Activated T-helper 1 cell treated with Interleukin-2 at 50 U/mL for 16 hours (primary cell): Measurements from ENCODE around the gene PROZ.
"Not testable (repeated sequence)": the region's sequence is repeated elsewhere in the genome, so short reads cannot be mapped to it uniquely, and the experiment has no call there.

ENCODE experiments used
- DNase-seq: peaks from one replicate; pipeline ENCODE4 v3.0.0-alpha.2; 2020; ENCODE audit warnings: low read depth

PROZ gene

DNA sequence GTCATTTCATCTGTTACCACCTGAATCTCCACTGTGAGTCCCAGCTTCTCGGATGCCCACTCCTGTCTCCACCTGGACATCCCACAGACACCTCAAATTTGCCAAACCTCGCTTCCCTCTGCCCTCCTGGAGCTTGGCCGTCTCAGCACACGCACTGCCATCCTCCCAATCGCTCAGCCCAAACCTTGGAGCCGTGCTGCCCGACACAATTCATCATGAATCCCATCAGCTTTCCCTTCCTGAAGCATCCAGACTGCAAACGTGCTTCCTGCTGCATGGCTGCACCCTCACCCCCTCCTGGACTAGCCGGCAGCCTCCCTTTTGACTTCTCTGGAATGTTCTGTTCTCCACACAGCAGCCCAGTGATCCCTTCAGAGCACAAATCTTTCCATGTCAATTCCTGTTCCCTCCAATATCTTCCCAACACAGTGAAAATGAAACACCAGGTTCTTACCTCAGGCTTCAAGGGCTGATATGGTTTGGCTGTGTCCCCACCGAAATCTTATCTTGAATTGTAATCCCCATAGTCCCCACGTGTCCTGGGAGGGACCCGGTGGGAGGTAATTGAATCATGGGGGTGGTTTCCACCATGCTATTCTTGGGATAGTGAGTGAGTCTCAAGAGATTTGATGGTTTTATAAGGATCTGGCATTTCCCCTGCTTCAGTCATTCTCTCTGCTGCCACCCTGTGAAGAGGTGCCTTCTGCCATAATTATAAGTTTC is 1.1 kb upstream of the PROZ start:
- DNase-seq: no peak

GRCh38 chr13:113158946-113159345 is 498 bp downstream of the PROZ start:
- no peak for DNase-seq

GRCh38 chr13:113159701-113160100 is 1.3 kb downstream of the PROZ start:
- DNase-seq: no peak

- no peak for DNase-seq
Measured at GRCh38 chr13:113160983-113161382, 2.5 kb downstream of the PROZ start.

GRCh38 chr13:113161433-113161832 is 3.0 kb downstream of the PROZ start:
- no peak for DNase-seq

- not testable (repeated sequence) for DNase-seq
Measured at GRCh38 chr13:113161975-113162374, 3.5 kb downstream of the PROZ start.

DNA sequence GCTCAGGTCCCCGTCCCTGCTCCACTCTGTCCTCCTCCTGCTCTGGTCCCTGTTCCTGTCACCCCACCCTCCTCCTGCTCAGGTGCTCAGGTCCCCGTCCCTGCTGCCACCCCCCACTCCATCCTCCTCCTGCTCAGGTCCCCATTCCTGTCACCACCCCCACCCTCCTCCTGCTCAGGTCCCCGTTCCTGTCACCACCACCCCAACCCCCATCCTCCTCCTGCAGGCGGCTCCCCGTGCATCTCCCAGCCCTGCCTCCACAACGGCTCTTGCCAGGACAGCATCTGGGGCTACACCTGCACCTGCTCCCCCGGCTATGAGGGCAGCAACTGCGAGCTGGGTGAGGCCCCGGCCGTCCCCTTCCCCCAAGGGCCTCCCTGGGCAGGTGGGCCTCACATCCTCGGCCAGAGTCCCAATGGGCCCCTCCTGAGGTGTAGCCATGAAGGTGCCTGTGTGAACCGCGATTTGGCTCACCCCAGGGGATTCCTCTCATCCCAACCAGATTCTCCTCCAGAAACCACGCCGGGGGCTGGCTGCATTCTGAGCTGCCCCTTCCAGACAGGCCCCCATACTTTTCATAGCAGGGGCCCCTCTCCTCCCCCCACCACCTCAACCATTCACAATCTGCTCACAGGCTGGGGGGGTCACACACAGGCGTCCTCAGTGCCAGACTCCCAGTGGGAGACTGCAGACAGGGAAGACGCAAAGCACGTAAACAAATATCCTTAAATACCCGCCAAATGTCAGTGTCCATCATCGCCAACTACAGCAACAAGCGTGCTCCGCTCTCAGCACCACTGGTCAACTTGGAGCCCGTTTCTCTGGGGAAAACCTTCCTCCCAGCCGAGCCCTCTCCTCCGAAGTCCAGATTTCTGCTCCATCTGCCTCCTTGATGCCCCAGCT is 4.6 kb downstream of the PROZ start:
- DNase-seq: no peak

- DNase-seq: no peak
Measured at GRCh38 chr13:113164492-113164891, 6.0 kb downstream of the PROZ start.

- no peak for DNase-seq
Measured at GRCh38 chr13:113166266-113166665, 7.8 kb downstream of the PROZ start.

GRCh38 chr13:113166681-113167080 is 8.2 kb downstream of the PROZ start:
- no peak for DNase-seq

DNA sequence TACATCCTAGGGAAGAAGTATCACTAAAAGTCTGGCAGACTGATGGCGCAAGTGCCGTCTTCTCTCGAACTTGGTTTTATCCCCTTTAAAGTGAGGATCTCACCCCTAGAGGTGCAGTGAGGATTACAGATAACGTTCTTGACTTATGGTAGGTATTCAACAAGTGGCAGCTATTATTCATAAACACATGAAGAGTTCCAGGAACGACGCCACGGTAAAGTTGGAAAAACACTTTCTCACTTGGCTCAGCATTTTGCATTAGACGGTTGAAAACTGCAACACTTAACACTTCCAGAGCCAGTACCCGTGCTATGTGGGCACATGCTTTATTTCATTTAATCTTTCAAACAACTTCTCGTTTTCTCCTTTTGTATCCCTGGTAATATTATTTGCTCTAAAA is 8.7 kb downstream of the PROZ start:
- DNase-seq: no peak

- no peak for DNase-seq
Measured at GRCh38 chr13:113167575-113167974, 9.1 kb downstream of the PROZ start.

DNA sequence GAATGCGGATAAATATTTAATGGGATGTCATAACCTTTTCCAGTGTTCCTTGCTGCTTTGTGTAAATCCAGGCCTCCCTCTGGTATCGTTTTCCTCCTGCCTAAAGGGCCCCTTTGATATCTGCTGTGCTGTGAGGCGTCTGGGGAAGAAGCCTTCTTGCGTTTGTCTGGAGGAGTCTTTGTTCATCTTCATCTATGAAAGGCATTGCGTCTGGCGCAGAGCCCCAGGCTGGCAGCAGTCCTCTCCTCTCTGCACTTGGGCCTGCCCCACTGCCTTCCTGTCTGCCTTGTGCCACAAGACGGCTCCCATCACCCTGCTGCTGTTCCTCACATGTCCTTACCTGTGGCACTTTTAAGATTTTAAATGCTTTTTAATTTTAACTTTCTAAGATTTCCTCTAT is 9.8 kb downstream of the PROZ start:
- DNase-seq: no peak

DNA sequence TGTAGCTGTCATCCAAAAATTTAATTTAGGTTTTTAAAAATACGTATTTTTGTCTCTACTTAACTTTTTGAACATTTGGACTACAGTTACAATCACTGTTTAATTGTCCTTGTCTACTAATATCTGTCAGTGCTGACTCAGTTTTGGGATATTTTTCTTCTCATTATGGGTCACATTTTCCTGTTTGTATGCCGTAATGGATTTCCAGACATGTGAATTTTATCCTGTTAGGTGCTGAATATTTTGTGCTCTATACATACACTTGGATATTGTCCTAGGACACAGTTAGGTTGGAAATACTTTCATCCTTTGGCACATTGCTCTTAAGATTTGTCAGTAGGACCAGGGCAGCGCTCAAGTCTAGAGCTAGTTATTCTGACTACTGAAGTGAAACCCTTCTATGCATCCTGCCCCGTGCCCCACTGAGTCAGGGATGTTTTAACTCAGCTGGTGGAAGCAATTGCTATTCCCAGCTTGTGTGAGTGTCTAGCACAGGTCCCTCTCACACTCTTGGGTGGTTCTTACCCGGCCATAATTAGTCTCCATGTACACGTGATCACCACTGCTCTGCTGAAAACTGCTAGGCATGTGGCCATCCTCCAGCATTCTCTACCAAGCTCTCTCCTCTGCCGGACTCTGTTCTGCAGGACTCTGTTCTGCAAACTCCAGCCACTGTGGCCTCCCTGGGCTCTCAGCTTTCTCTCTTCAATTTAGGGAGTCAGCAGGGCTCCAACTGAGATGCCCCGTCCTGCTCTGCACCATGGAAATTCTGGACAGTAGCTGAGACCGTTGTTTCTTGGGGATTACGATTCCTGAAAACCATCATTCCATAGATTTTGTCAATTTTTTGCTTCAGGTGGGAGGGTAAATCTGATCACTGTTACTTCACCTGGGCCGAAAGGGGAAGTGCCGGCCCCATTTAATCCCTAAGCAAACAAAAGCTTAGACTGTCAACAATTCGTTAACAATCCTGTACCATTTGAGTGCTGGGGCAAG is 11.1 kb downstream of the PROZ start:
- DNase-seq: no peak

GRCh38 chr13:113170511-113170910 is 12.1 kb downstream of the PROZ start:
- DNase-seq: no peak

GRCh38 chr13:113171250-113172125 is 13.0 kb downstream of the PROZ start:
- no peak for DNase-seq

- DNase-seq: no peak
Measured at GRCh38 chr13:113172419-113172926, 14.0 kb downstream of the PROZ start.

DNA sequence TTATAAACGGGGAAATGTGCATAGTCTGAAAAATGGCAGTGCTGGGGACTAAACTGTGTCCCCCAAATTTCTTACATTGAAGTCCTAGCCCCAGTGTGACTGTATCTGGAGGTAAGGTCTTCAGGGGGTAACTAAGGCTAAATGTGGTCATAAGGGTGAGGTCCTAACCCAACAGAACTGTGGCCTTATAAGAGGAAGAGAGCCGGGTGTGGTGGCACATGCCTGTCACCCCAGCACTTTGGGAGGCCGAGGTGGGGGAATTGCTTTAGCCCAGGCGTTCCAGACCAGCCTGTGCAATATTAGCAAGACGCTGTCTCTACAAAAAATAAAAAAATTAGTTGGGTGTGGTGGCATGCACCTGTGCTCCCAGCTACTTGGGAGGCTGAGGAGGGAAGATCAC is 17.8 kb downstream of the PROZ start:
- peak; percentile 41 for DNase-seq

DNA sequence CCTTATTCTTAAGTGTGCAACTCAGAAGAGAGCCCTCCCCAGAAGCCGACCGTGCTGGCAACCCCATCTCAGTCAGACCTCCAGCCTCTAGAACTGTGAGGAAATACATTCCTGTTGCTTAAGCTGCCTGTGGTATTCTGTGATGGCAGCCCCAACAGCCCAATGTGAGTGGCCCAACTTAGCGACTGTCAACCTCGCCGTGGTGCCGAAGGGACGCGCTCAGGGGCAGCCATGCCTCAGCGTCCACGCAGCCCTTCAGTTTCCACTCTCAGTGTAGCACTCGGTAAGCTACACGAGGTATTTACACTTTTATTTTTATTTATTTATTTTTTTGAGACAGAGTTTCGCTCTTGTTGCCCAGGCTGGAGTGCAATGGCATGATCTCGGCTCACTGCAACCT is 18.4 kb downstream of the PROZ start:
- no peak for DNase-seq

DNA sequence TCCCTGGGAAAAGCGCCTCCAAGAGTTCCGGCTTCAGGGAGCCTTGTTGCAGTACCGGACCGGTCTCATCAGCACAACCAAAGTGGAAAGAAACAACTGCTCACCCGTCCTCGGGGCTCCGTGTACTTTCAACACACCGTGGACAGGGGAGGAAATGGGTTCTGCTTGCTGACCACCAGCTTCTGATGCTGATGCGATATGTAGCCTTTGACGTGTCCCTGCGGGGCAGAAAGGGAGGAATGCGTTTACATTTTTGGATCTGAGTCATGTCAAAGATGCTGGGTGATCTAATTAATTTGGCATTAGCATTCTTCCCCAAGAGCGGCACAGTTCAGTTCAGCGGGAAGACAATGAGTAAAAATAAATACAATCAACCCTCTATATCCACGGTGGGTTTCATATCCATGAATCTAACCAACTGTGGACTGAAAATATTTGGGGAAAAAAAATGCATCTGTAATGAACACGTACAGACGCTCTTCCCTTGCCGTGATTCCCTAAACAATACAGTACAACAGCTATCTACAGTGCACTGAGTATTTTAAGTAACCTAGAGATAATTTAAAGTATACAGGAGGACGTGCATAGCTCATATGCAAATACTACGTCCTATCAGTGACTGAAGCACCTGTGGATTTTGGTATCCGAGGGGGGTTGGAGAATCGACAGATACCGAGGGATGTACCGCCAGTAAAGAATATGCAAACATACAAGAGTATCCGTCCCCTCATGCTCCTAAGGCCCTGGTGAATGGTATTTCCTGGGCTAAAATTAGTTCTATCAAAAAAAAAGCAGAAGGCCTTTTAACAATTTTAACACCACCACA is 19.8 kb downstream of the PROZ start:
- no peak for DNase-seq
